RPMI8226 (cell line): ENCODE data around the gene STK16.

Source experiments
- DNase-seq: peaks from one replicate; pipeline ENCODE4 v3.0.0-alpha.2; 2015

The STK16 gene

GRCh38 chr2:219289537-219290361, 44.5 kb downstream of the STK16 start:
- DNase-seq, result peak; percentile 11

- no peak for DNase-seq
These were observed 45.3 kb downstream of the STK16 start for GRCh38 chr2:219290381-219291171.

- no peak for DNase-seq
These were observed 46.1 kb downstream of the STK16 start for GRCh38 chr2:219291394-219291793.

- DNase-seq, result no peak
These were observed 46.7 kb downstream of the STK16 start for GRCh38 chr2:219291910-219292490.

- DNase-seq, result no peak
These were observed 47.3 kb downstream of the STK16 start for GRCh38 chr2:219292616-219293015.

GRCh38 chr2:219293736-219294231, 48.5 kb downstream of the STK16 start:
- DNase-seq, result no peak

- DNase-seq, result peak; percentile 89
These were observed 49.4 kb downstream of the STK16 start for GRCh38 chr2:219294356-219295351.

GRCh38 chr2:219296142-219296541, 50.9 kb downstream of the STK16 start:
- no peak for DNase-seq

- DNase-seq, result peak; percentile 35
These were observed 51.5 kb downstream of the STK16 start for GRCh38 chr2:219296631-219297391.

- no peak for DNase-seq
These were observed 52.6 kb downstream of the STK16 start for GRCh38 chr2:219297766-219298456.

- DNase-seq, result peak; percentile 71
These were observed 53.6 kb downstream of the STK16 start for GRCh38 chr2:219298759-219299371.

- DNase-seq, result no peak
These were observed 54.1 kb downstream of the STK16 start for GRCh38 chr2:219299372-219299760.
